IPS-NIHi11 (cell line): ENCODE measurements around the gene CBFA2T3.

Experiments used
- DNase-seq: peaks from one replicate; pipeline ENCODE4 v3.0.0; 2012; ENCODE audit warnings: mixed read lengths, low spot score

CBFA2T3 gene

DNA sequence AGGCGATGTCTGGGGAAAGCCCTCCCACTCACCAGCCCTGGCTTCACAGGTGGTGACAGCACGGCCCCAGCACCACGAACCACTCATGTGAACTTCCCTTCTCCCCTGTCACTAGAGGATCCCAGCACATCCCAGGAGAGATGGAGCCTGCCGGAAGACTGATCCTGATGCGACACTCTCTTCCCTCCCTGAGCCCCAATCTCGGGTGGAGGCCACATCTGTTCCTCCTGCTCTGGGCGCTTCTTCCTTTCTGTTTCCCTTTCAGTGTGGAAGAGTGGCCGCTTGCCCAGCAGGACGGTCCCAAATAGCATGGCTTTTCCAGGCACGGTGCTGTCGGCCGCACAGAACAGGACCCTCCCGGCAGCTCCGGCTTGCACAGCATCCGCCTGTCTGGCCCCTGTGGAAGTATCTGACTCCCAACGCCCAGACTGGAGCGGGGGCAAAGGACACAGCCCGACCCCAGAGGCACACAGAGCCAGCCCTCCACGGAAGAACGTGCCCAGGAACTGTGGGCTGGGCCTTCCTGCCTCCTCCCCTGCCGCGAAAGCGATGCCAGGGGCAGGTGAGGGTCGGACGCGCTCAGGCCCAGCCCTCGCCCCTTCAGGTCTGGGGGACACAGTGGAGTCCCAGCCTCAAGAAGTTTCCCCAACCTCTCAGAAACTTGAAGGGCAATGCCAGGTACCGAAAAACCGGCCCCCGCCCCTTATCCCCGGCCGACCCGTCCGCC is 37.6 kb downstream of the CBFA2T3 start:
- no peak for DNase-seq

DNA sequence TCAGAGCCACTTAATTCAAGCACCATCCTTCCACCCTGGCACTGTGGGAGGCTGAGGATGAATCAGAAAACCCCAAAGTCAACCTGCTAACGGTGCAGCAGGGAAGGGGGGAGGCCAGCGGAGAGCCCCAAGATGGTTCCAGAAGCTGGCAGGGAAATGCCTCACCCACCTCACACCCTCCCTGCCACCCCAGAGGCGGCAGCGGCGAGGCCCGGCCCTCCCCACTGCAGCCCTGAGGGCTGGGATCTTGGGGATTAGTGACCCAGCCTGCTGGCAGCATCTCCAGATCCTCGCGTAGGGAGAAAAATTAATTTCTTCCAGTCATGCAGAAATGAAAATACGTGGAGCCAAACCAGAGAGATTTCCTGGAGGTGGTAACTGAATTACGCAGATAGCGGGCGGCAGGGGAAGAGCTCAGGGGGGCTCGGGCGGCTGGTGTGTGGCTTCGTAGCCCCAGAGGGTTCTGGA is 38.2 kb downstream of the CBFA2T3 start:
- no peak for DNase-seq

DNA sequence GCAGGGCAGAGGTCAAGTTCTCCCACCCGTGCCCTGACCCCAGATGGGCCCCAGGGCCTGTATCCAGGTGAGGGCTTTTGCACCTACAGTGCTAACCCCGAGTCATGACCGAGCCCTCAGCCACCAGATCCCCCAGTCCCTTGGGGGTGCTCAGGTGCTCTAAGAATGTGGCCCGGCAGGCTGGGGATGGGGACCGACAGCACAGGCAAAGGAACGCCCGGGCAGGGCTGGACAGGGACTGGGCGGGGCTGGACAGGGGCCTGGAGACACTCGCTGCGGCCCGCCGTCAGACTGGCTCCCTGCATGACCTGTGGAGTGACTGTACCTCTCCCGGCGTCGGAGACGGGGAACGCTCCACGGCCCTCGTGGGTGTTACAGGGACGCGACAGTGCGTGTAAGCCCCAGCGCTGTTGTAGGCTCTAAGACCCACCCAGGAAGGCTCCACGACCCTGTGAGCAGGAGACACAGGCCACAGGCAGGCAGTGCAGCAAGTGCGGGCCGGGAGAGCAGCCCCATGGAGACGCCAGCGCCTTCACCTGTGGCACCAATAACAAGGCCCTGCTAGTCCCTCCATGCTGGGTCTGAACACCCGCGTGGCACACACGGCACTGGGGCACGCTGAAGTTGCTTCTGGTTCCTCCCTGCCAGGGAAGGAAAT is 38.8 kb downstream of the CBFA2T3 start:
- DNase-seq = no peak

DNA sequence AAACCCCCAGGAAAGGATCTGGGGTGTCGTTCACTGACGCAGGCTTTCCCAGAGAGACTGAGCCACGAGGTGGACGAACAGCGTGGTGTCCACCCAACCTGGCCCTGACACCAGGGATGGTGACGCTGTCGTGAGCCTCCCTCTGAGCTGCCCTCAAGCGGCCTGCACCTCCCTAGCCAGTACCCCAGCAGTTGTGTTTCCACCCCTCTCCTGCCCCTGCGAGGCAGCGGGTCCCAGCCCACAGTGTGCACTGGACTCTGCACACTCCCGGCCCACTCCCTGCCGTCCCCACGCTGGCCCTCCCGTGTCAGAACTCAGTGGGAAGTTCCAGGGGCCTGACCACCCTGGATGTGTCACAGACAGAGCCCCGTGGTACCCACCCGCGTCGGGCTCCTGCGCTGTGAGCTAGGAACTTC is 39.8 kb downstream of the CBFA2T3 start:
- no peak for DNase-seq

DNA sequence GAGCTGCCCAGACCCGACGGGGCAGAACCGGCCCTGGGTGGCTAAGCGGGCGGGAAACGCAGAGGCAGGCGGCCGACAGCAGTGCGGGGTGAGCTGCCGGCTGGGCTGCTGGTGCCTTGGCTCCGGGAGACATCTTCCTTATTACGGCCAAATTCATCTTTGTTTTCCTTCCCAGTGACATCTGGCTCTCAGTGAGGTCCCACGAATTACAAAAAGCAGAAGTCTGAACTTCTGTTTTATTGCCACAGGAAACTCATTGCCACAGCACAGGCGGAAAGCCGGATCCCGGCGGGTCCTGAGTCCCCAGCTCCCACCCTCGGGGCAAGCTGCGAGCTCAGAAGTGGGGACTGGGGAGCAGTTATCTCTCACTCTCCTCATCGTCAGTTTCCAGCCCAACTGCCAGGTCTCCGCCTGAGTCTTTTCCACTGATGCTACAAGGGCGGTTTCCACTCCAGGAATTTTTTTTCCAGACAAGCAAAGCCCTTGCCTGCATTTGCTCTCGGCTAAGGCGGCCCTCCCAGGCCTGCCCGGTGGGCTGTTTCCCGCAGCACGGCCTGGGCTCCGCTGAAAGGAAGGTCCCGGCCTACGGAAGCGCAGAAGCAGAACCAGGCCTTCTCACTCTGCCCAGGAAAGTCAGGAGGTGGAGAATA is 40.3 kb downstream of the CBFA2T3 start:
- no peak for DNase-seq

DNA sequence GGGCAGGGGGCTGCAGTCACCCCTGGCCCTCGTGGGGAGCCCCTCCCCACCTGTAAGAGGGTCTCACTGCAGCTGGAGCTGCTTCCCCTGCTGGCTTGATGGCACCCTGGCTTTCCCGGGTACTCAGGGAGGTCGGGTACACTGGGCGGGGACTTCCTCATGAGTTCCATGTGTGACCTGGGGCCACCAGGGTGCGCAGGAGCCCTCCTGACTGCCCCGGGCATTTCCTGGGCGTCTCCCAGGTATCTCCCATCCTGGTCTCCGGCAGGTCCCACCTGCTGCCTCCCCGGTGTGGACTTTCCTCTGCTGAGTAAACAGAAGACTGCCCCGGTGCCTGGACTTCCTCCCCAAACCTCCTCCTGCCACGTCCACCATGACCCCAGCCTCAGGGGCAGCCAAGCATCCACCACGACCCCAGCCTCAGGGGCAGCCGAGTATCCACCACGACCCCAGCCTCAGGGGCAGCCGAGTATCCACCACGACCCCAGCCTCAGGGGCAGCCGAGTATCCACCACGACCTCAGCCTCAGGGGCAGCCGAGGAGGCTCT is 40.9 kb downstream of the CBFA2T3 start:
- no peak for DNase-seq

DNA sequence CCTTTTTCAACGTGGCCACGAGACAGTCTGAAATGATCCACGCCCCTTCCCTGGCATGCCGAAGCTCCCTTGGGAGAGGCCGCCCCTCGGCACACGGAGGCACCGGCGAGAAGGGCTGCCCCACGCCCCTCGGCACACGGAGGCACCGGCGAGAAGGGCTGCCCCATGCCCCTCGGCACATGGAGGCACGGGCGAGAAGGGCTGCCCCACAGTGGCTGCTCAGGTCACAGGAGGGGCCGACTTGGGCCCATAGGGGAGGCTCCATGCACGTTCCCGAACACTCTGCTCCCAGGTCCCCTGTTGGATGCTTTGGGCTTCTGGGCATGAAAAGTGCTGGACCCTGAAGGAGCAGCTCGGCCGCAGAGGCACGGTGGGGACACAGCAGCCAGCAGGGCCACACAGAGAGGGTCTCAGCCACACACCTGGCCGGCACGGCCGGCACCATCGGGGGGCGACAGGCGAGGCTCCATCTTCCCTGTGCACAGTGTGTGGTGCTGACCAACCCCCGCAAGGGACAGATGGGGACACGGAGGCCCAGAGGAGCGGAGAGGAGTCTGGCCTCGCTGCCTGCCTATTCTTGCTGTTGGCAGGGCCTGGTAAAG is 42.8 kb downstream of the CBFA2T3 start:
- DNase-seq = no peak

DNA sequence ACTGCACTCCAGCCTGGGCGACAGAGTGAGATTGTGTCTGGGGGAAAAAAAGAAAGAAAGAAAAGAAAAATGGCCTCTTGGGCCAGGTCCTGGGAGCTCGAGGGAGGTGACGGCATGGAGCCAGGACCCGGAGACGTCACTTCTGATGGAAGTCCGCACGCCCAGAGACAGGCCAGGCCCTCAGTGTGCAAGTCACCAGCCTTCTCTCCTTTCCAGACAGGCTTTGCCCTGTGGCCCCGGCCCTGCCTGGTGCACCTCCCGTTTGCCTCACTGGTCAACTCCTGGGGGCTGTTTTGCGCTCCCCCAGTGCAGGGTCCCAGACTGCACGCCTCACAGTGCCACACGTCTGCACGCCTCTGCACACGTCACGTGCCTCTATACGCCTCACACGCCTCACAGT is 44.1 kb downstream of the CBFA2T3 start:
- DNase-seq = no peak

DNA sequence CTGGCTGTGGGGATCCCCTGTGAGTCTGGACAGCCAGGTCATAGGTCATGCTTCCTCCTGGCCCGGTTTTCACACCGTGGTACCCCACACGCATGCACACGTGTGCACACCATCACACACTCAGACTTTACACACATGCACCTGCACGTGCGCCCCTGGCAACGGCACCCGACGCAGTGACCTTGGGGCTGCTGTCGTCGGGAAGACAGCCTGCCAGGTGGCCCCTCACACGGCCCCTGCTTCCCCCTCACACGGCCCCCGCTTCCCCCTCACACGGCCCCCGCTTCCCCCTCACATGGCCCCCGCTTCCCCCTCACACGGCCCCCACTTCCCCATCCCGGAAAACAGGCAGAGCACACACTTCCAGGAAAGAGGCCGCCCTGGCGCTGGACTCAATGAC is 45.1 kb downstream of the CBFA2T3 start:
- DNase-seq = no peak

DNA sequence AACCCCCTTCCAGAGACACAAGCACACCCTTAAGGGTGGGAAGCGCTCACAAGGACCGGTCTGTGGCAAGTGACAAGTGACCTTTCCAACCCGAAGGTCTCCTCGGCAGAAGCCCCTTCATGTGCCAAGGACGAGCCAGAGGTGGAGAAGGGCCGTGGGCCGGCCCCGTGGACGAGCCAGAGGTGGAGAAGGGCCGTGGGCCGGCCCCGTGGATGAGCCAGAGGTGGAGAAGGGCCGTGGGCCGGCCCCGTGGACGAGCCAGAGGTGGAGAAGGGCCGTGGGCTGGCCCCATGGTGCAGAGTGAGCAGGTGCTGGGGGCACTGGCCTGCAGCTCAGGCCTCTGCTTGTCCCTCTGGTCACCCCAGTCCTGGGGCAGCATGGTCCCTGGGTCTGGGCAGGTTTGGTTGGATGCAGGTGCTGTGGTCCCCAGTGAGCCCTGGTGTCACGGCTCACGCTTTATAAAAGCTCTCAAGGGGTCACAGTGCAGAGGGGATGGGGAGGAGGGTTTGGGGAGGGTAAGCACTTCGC is 45.6 kb downstream of the CBFA2T3 start:
- no peak for DNase-seq

DNA sequence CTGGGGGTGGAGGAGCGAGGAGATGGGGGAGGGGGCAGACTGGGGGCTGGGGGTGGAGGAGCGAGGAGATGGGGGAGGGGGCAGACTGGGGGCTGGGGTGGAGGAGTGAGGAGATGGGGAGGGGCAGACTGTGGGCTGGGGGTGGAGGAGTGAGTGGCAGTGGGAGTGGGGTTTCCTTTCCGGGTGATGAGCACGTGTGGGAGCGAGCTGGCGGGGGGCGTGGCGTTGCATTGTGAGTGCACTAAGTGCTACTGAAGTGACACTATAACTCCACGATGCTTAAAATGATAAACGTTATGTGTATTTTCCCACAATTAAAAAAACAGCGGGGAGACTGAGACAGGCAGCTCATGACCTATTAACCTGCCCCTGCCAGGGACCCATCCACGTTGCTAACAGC is 46.3 kb downstream of the CBFA2T3 start:
- DNase-seq = no peak

DNA sequence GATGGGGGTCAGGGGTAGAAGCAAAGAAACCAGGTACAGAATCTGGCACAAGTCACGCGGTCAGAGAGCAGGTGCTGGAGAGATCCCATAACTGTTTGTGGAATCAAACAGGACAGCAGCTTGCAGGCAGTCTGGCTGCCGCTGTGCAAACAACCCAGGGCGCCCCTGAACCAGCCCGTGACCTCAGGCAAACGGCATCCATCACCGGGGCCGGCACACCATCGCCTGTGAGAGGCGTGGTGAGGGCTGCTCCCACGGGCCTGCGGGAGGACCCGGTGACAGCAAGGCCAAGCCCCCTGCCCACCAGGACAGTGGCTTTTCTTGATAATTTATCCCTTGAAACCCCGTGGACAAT is 47.9 kb downstream of the CBFA2T3 start:
- DNase-seq = no peak

DNA sequence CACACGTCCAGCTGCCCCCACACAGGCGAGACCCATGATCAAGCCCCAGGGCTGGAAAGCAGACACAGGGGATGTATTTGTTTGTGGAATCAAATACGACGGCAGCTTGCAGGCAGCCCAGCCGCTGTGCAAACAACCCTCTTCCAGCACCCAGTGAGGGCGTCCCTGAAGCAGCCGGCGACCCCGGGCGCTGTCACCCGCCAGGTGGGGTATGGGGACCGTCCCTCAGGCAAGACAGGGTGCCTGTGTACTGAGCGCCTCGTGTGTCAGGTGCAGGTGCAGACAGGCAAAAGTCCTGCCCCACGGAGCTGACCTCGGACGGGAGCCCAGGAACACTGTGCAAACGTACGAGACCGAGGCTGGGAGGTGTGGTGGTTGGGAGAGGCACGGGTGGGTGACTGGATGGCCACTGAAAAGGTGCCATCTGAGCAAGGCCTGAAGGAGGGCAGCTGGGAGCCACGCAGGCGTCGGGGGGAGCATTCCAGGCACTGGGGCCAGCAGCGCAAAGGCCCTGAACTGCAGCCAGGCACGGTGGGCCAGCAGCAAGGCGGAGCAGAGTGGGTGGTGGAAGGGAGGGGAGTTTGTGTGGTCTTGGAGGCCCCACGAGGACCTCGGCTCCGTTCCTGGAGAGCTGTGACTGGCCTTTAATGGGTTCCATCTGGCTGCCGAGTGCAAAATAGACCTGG is 48.5 kb downstream of the CBFA2T3 start:
- no peak for DNase-seq

DNA sequence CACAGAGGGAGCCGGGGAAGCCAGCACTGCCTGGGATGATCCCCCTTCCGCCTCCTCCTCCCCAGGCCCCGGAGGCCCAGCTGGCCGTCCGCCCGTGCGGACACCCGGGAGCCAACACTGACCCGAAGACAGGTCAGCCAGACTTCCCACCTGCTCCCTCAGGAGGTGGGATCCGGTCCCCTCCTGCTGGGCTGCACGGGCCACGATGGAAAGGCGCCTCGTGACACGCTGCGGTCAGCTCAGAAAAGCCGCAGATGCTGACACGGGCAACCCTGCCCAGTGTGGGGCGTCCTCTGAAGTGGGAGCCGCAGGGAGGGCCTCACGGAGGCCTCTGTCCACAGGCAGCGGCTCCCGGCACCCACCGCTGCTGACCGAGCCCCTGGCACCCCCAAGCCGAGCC is 49.3 kb downstream of the CBFA2T3 start:
- no peak for DNase-seq

DNA sequence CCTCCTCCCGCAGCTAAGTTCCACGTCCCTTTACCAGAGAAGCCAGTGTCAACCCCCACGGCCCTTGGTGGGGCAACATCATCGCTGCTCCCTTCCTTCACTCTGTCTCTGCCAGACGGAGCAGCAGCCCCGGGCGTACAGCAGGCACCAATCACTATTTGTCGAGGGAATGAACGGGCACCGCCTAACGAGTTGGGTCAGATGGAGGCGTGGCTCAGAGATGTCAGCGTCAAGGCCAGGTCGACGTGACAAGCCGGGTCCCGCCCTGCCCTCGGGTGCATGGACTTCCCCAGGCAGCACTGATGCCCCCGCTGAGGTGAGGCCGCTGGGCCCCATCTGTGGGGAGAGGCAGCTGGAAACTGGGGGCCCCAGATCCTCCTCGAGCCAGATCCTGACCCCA is 50.0 kb downstream of the CBFA2T3 start:
- no peak for DNase-seq

DNA sequence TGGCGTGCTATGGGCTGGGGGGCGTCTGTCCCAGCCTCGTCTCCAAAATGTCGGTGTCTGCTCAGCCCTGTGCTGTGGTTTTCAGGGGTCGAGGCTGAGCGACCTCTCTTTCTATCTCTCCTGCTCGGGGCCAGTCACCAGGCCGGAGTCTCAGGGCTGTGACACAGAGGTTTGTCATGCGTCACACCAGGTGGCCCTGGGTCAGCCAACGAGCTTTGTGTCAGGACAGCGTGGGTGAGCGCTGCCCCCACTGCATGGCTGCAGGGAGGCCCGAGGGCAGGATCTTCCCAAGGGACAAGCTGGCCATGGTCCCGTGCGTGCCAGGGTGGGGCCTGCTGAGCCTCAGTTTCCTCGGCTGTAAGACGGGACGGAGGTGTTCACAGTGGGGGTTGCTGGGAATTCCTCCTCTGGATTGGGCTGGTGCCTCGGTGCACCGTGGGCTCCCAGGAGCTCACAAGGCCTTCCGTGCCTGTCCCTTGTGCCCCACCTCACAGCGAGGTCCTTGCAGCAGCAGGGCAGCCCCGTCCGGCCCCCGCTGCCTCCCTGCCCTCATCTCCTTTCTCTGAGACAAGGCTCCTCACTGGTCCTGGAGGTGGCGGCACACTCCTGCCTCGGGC is 50.5 kb downstream of the CBFA2T3 start:
- DNase-seq = no peak

DNA sequence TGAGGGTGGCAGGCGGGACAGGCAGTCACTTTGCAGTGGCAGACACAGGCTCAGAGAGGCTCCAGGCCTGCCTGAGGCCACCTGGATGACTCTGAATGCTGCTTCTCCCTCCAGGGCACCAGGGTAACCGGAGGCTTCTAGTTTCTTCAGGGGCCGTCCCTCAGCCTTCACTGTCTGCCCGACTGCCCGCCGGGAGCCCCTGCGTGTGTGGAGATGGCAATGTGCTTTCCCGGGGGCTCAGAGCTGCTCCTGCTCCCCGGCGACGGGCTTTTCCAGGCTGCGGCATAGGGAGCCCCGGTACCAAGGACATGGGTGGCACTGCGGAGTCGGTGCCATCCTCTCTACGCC is 51.5 kb downstream of the CBFA2T3 start:
- DNase-seq = no peak

DNA sequence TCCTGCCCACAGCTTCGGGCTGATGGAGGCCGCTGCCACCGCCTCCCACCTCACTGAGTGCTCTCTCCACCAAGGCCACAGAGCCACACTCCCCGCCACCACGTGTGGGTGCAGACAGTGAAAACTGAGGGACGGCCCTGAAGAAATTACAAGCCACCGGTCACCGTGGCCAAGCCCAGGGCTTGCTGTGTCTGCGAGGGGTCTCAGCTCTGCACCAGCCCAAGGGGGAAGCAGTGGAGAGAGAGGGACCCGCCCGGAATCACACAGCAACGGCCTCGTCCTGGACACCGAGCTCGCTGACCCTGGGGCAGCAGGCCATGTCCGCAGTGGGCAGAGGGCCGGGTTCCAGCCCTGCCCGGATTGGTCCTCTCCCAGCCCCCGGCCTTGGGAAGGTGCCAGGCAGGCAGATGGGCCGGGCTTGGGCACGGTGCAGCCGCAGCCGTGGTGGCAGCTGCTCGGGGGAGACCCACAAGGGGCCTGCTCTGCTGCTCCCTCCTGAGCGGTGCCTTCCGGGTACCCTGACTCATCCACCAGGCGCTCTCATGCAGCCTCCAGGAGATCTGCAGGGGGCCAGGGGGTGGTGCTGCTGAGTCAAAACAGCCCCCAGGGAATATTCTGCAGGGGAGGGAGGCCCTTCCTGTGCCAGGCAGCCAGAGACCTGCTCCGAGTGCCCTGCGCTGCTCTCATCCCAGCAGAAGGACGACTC is 52.0 kb downstream of the CBFA2T3 start:
- peak; percentile 82 for DNase-seq

DNA sequence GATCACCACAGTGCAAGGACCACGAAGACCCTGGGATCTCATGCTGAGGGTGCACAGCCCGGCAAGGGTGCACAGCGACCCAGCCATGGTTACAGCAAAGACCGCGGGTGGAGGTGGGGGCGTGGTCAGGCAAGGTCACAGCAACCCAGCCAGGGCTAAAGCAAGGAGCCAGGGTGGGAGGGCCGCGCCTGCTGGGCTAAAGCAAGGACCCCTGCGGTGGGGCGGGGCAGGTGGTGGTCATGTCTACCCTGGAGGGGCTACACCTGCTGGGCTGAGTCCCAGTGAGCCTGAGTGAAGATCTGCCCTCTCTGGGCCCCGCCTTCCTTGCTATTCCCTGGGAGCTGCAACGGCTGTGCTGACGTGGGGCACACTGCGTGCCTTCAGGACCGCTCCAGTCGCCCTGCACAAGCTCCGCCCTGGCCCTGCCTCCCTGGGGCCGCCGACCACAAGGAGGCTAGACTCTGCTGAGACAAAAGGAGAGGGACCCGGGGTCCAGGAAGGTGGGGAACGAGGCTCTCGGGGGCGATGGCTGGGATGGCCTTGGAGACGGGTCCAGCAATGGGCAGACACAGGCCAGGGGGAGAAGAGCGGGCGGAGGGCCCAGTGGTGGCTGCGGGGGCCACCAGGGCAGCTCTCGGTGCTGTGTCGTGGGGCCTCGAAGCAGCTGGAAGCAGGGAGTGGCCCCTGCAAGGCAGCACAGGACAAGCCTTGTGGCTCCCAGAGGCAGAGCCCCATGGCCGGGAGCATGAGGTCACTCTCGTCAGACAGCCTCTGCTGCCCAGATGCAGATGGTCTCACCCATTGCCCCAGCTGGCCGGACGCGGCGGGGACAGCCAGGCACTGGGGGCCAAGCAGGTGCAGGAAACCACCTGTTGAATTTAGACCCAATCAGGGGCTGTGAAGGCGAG is 52.8 kb downstream of the CBFA2T3 start:
- DNase-seq = peak; percentile 67

DNA sequence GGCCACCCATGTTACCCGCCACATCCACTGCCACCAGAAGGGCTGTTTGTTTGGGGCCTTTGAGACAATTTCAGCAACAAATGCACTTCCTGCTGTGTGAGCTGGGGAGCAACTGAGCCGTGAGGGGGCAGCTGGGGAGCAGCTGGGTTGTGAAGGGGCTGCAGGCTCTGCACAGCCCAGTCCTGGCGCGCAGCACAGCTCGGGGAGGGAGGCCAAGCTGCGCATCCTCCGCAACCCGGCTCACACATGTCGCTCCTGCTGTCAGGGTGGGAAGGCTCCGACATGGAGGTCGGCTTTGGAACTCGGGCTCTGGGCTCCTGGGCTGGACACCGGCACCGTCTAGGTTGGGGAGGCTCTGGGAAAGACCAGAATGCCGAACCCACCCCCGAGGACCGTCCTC is 53.6 kb downstream of the CBFA2T3 start:
- DNase-seq = no peak
